K562 (cell line): ENCODE data around the gene CNPPD1.

ENCODE experiments used
- ARID3A ChIP-seq: IDR thresholded peaks from 2 replicates; pipeline ENCODE4 v1.6.1; 2012; ENCODE audit warnings: low read depth, low read length, improper control_type of control experiment, borderline replicate concordance
- CTCF ChIP-seq, 3 experiments: IDR thresholded peaks in 2 of 3; conservative IDR thresholded peaks in 1 of 3; 2 replicates each; pipeline ENCODE4 v1.5.1; 2011 to 2012; ENCODE audit warnings: low read length in 3 of 3, mild to moderate bottlenecking in 3 of 3, control low read depth in 2 of 3, improper control_type of control experiment in 1 of 3, inconsistent platforms in 1 of 3, low read depth in 1 of 3, mixed read lengths in 1 of 3, moderate library complexity in 1 of 3; ENCODE audit not compliant: insufficient read depth in 2 of 3
- FOXA3 ChIP-seq, 2 experiments: fragments of 450-650 bp in 1 of 2; sonication (generic) in 1 of 2; formaldehyde crosslinking; IDR thresholded peaks in 1 of 2; conservative IDR thresholded peaks in 1 of 2; 2 replicates each; pipeline versions ENCODE4 v1.4.0 to v1.8.0; 2020 to 2022; ENCODE audit warnings: mild to moderate bottlenecking in 2 of 2, missing genetic modification reagents in 1 of 2
- NRF1 ChIP-seq, 2 experiments: fragments of 450-650 bp; IDR thresholded peaks in 1 of 2; conservative IDR thresholded peaks in 1 of 2; 2 replicates each; pipeline ENCODE4 v1.6.1; 2014; ENCODE audit warnings: mild to moderate bottlenecking in 2 of 2
- POLR2A ChIP-seq: fragments of 450-650 bp; conservative IDR thresholded peaks from 2 replicates; pipeline ENCODE4 v1.6.1; 2016
- SAFB2 ChIP-seq: fragments of 200-400 bp; formaldehyde crosslinking; IDR thresholded peaks from 2 replicates; pipeline ENCODE4 v1.6.1; 2018; ENCODE audit warnings: borderline replicate concordance, low read length, low read depth, moderate library complexity; ENCODE audit not compliant: severe bottlenecking
- SMAD1 ChIP-seq: fragments of 150-350 bp; IDR thresholded peaks from 2 replicates; pipeline ENCODE4 v1.6.1; 2014; ENCODE audit warnings: low read length, low read depth; ENCODE audit not compliant: partially characterized antibody
- TRIM24 ChIP-seq, 2 experiments: fragments of 450-650 bp; IDR thresholded peaks; 2 replicates each; pipeline ENCODE4 v1.6.1; 2016
- ZNF274 ChIP-seq: IDR thresholded peaks from 2 replicates; pipeline ENCODE4 v1.6.1; 2011; ENCODE audit warnings: low read depth, mild to moderate bottlenecking, low read length, moderate library complexity, borderline replicate concordance
- ZNF282 ChIP-seq: sonication (generic); formaldehyde crosslinking; IDR thresholded peaks from 2 replicates; pipeline ENCODE4 v1.8.1; 2023; ENCODE audit warnings: missing genetic modification reagents
- ZNF586 ChIP-seq: fragments of 450-650 bp; formaldehyde crosslinking; conservative IDR thresholded peaks from 2 replicates; pipeline ENCODE4 v1.4.0; 2020; ENCODE audit warnings: mild to moderate bottlenecking, moderate library complexity
- TF ChIP-seq, protein P1 (sequence below): fragments of 250-450 bp; sonication (Bioruptor Pico); IDR thresholded peaks from 2 replicates; pipeline ENCODE4 v1.5.0; 2021; ENCODE audit warnings: mild to moderate bottlenecking, moderate library complexity
- TF ChIP-seq, protein P2 (sequence below): fragments of 250-450 bp; sonication (Bioruptor Pico); IDR thresholded peaks from 2 replicates; pipeline ENCODE4 v1.8.0; 2021; ENCODE audit warnings: borderline replicate concordance, mild to moderate bottlenecking, moderate library complexity; ENCODE audit not compliant: poor library complexity, severe bottlenecking

- TF ChIP-seq CTCF (IDR thresholded peaks at IDR 0.05 in 2 of 3, conservative IDR thresholded peaks at IDR 0.05 in 1 of 3; ENCODE audit: insufficient read depth in 2 of 3, low read depth in 1 of 3, low read length in 3 of 3) (no peak), ARID3A (no peak), FOXA3 (CRISPR knock-in tag; conservative IDR thresholded peaks at IDR 0.05 in 1 of 2, IDR thresholded peaks at IDR 0.05 in 1 of 2) (no peak), SMAD1 (no peak), NRF1 (conservative IDR thresholded peaks at IDR 0.05 in 1 of 2, IDR thresholded peaks at IDR 0.05 in 1 of 2) (no peak), SAFB2 (no peak), ZNF274 (no peak), ZNF282 (CRISPR knock-in tag) (no peak), TRIM24 (IDR thresholded peaks at IDR 0.05) (no peak), ZNF586 (CRISPR knock-in tag) (no peak), POLR2A (no peak)
- TF ChIP-seq, protein P1, sequence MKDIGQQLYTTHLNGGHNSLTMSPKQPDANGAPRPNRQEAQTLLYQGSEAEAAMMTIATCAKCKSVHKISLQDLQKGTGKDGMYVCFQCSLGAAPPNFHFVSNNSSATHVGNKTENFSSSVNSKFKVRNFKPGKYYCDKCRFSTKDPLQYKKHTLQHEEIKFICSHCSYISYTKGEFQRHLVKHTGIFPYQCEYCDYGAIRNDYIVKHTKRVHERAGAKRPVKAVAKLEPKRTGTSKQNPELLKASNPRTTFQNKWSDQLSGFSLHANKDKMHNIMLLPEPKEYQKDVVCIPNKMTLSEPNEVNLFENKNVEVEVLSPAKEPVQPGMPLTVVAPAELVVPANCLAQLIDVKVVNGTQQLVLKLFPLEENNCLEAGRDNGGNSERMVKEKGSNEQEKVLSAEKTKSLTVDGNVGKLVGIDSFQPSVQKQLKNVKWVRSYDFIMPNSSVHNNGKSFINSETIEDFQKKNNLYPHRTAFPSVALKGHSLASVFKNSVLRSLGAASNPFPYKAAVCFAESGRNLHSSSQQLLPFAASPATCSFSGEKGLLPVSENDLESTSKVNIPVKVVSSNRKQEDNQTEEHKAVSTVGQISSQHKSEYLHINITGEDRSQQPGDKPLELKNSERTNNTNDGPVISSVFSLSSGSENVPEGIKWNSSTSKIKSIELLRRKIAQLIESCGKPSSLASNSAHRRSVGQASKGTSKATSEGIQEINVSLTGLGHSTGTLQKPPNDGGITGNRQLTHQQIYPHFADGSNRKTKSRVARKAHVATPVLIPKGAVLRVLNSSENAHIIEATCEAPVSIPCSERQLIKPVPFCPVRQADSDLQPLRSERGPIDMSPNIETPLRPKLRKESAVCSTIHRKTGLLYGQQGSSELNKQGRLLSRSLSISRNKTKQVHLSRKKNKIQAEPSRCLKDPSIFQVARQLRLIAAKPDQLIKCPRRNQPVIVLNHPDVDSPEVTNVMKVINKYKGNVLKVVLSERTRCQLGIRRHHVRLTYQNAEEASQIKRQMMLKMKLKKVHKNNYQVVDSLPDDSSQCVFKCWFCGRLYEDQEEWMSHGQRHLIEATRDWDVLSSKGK, result no peak
- TF ChIP-seq, protein P2, sequence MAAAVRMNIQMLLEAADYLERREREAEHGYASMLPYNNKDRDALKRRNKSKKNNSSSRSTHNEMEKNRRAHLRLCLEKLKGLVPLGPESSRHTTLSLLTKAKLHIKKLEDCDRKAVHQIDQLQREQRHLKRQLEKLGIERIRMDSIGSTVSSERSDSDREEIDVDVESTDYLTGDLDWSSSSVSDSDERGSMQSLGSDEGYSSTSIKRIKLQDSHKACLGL (CRISPR knock-in tag), result no peak
Measured at GRCh38 chr2:219215871-219216534, 39.3 kb upstream of the CNPPD1 start.
